ENCODE results near the gene RELCH. TPM values are rescaled to one million over a fixed set of nuclear protein-coding genes. Genes with fewer than 3 reads are reported as not detected.

The RELCH gene
- total RNA-seq, 4 donors from 2014 or later: 37.0 to 117 (median 68.7) TPM

DNA sequence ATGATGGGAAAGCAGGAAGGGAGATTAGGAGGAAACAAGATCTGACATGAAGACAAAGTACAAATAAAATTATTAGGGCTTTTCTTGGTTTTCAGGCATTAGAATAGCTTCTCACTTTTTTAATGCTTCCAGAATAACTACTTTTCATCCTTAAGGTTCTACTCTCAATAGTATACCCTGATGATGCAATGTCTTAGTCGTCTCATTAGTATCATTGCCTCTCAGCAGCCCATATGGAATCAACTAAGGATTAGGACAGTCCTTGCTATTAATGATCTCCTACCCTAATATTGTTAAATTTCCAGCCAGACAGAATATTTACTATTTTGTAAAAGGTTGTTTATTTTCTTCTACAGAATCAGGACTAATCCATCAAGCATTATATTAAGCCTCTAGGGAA is 55.9 kb downstream of the RELCH start:
- H3K36me3 ChIP-seq: peaks cover 0 to 26% (median 9%) of the 10 kb centered on the region in 4 donors
- in situ Hi-C loops (cut with MboI; ENCODE audit: low pct_ligation_motif_present in 1 of 4, low pct_unique_long_range_greater_than_20kb in 1 of 4, low sequenced_read_pairs in 3 of 4) (loop anchor here in 1 of 4 donors (10.0 kb wide), 1 partner anchor 58 kb away; the partner anchor contains the start of genes PIGN and RELCH), intact Hi-C loops (cut with DNase I; ENCODE audit: low total_unique reads) (loop anchor here (10.0 kb wide), 1 partner anchor 58 kb away; the partner anchor contains the start of genes PIGN and RELCH)
- H3K9me3 ChIP-seq: no peaks in the 10 kb centered on the region
- no peak overlapping the region for H3K4me3 ChIP-seq
- no peaks in the 10 kb centered on the region for H3K4me1 ChIP-seq
- TF ChIP-seq, protein P1, sequence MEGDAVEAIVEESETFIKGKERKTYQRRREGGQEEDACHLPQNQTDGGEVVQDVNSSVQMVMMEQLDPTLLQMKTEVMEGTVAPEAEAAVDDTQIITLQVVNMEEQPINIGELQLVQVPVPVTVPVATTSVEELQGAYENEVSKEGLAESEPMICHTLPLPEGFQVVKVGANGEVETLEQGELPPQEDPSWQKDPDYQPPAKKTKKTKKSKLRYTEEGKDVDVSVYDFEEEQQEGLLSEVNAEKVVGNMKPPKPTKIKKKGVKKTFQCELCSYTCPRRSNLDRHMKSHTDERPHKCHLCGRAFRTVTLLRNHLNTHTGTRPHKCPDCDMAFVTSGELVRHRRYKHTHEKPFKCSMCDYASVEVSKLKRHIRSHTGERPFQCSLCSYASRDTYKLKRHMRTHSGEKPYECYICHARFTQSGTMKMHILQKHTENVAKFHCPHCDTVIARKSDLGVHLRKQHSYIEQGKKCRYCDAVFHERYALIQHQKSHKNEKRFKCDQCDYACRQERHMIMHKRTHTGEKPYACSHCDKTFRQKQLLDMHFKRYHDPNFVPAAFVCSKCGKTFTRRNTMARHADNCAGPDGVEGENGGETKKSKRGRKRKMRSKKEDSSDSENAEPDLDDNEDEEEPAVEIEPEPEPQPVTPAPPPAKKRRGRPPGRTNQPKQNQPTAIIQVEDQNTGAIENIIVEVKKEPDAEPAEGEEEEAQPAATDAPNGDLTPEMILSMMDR (IDR thresholded peaks at IDR 0.05): no peak
- TF ChIP-seq EP300 (IDR thresholded peaks at IDR 0.05; ENCODE audit: low read depth) (no peak), POLR2AphosphoS5 (IDR thresholded peaks at IDR 0.05) (no peak), POLR2A (IDR thresholded peaks at IDR 0.05) (no peak)
- no peak for DNase-seq
- no peak overlapping the region for H3K27ac ChIP-seq
- no peaks in the 10 kb centered on the region for H3K27me3 ChIP-seq
- WGBS, 2 donors (ENCODE audit: low coverage in 1 of 2): 81 to 88% methylated on average over 1 of the region's 1 CpG

DNA sequence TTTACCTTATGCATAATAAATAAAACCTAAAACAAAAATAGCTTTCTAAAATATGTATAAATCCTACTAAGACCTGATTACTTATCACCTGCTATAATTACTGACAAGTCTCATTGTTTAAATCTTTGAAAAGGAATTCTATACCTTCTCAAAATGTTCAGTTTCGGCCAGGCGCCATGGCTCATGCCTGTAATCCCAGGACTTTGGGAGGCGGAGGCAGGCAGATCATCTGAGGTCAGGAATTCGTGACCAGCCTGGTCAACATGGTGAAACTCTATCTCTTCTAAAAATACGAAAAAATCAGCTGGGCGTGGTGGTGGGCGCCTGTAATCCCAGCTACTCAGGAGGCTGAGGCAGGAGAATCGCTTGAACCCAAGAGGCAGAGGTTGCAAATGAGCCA is 58.1 kb downstream of the RELCH start:
- Histone ChIP-seq H3K4me3 (no peak overlapping the region), H3K27ac (no peak overlapping the region), H3K27me3 (no peaks in the 10 kb centered on the region), H3K9me3 (no peaks in the 10 kb centered on the region), H3K4me1 (no peaks in the 10 kb centered on the region), H3K36me3 (peaks cover 0 to 18% (median 9%) of the 10 kb centered on the region in 4 donors)
- in situ Hi-C loops (cut with MboI; ENCODE audit: low pct_ligation_motif_present in 1 of 4, low pct_unique_long_range_greater_than_20kb in 1 of 4, low sequenced_read_pairs in 3 of 4): loop anchor here in 3 of 4 donors (5.0 to 10.0 kb wide), 2 partner anchors 58 to 60 kb away; partner anchors contain the start of genes PIGN (in 3 of the 3) and RELCH (in 3 of the 3)
- DNase-seq: no peak
- intact Hi-C loops (cut with DNase I; ENCODE audit: low total_unique reads): loop anchor here (10.0 kb wide), 1 partner anchor 60 kb away; the partner anchor contains the start of genes PIGN and RELCH
- TF ChIP-seq POLR2A (IDR thresholded peaks at IDR 0.05) (no peak), EP300 (IDR thresholded peaks at IDR 0.05; ENCODE audit: low read depth) (no peak), POLR2AphosphoS5 (IDR thresholded peaks at IDR 0.05) (no peak)
- TF ChIP-seq, protein P1 (IDR thresholded peaks at IDR 0.05): no peak
- 91 to 95% methylated on average over 6 to 8 of the region's 8 CpGs for WGBS, 2 donors (ENCODE audit: low coverage in 1 of 2)

DNA sequence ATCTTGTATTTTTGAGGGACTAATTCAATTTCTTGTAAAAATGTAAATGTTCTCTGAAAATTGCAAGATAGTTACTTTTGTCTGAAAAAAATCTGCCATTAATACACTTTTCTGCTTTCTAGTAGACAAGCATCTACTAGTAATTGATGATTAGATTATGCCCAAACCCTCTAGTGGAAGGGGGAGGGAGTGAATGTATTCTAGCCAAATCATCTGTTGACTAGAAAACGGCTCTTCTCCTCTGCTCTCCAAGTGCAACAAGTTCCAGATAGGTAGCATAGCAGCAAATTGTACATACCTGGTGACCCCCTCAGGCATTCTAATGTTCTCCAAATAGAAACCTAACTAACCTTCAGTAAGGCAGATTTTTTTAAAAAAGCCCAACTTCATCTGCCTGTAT is 58.6 kb downstream of the RELCH start:
- Histone ChIP-seq H3K4me3 (no peak overlapping the region), H3K27ac (no peak overlapping the region), H3K4me1 (no peaks in the 10 kb centered on the region), H3K27me3 (no peaks in the 10 kb centered on the region), H3K9me3 (no peaks in the 10 kb centered on the region), H3K36me3 (peaks cover 0 to 17% (median 7%) of the 10 kb centered on the region in 4 donors)
- no peak for TF ChIP-seq POLR2AphosphoS5 (IDR thresholded peaks at IDR 0.05)
- no peak for TF ChIP-seq EP300 (IDR thresholded peaks at IDR 0.05; ENCODE audit: low read depth)
- TF ChIP-seq POLR2A (IDR thresholded peaks at IDR 0.05): no peak
- TF ChIP-seq, protein P1 (IDR thresholded peaks at IDR 0.05): no peak
- intact Hi-C loops (cut with DNase I; ENCODE audit: low total_unique reads): loop anchor here (10.0 kb wide), 1 partner anchor 61 kb away; the partner anchor contains the start of genes PIGN and RELCH
- in situ Hi-C loops (cut with MboI; ENCODE audit: low pct_ligation_motif_present in 1 of 4, low pct_unique_long_range_greater_than_20kb in 1 of 4, low sequenced_read_pairs in 3 of 4): loop anchor here in 3 of 4 donors (5.0 to 10.0 kb wide), 2 partner anchors 58 to 61 kb away; partner anchors contain the start of genes PIGN (in 3 of the 3) and RELCH (in 3 of the 3)
- no peak for DNase-seq
- WGBS, 2 donors (ENCODE audit: low coverage in 1 of 2): 35% methylated on average over 1 of the region's 1 CpG; no CpG with 5 or more reads in 1 of the 2 donors

DNA sequence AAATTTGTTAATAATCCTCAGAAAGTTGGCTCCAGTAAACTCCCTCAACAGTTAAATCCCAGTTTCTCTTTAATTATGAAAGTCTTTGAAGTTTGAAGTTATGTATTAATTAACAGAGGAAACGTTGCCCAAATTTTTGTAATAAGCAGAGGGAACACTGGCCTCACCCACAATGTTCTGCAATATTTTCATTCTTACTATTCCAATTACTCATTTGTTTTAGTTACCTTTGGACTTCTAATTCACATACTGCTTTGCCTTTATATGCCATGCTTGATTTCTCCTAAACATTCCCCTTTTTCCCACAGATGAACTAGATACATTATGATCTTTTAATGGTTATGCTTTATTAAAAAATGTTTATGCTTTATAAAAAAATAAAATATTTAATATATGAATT is 61.3 kb downstream of the RELCH start:
- 8 to 21% methylated on average over 1 of the region's 1 CpG for WGBS, 2 donors (ENCODE audit: low coverage in 1 of 2)
- no peaks in the 10 kb centered on the region for H3K9me3 ChIP-seq
- H3K4me3 ChIP-seq: no peak overlapping the region
- H3K27me3 ChIP-seq: no peaks in the 10 kb centered on the region
- H3K36me3 ChIP-seq: peaks cover 0 to 17% (median 8%) of the 10 kb centered on the region in 4 donors
- intact Hi-C loops (cut with DNase I; ENCODE audit: low total_unique reads) (loop anchor here (10.0 kb wide), 1 partner anchor 64 kb away; the partner anchor contains the start of genes PIGN and RELCH), in situ Hi-C loops (cut with MboI; ENCODE audit: low pct_ligation_motif_present in 1 of 4, low pct_unique_long_range_greater_than_20kb in 1 of 4, low sequenced_read_pairs in 3 of 4) (loop anchor here in 3 of 4 donors (5.0 to 10.0 kb wide), 2 partner anchors 61 to 64 kb away; partner anchors contain the start of genes PIGN (in 3 of the 3) and RELCH (in 3 of the 3))
- H3K27ac ChIP-seq: no peak overlapping the region
- no peak for DNase-seq
- TF ChIP-seq POLR2AphosphoS5 (IDR thresholded peaks at IDR 0.05): no peak
- TF ChIP-seq POLR2A (IDR thresholded peaks at IDR 0.05): no peak
- TF ChIP-seq, protein P1 (IDR thresholded peaks at IDR 0.05): no peak
- no peak for TF ChIP-seq EP300 (IDR thresholded peaks at IDR 0.05; ENCODE audit: low read depth)
- no peaks in the 10 kb centered on the region for H3K4me1 ChIP-seq
